HTR-8/SVneo (cell line): ENCODE results near the gene HIRA.

Experiments used
- DNase-seq: peaks from one replicate; pipeline ENCODE4 v3.0.0; 2011; ENCODE audit warnings: low spot score, mixed read lengths; ENCODE audit not compliant: insufficient read length
- FAIRE-seq: peaks from 2 replicates; lab custom pipeline; 2011; peaks lifted over from hg19 to GRCh38; lab: Jason Lieb, UNC

Gene HIRA

DNA sequence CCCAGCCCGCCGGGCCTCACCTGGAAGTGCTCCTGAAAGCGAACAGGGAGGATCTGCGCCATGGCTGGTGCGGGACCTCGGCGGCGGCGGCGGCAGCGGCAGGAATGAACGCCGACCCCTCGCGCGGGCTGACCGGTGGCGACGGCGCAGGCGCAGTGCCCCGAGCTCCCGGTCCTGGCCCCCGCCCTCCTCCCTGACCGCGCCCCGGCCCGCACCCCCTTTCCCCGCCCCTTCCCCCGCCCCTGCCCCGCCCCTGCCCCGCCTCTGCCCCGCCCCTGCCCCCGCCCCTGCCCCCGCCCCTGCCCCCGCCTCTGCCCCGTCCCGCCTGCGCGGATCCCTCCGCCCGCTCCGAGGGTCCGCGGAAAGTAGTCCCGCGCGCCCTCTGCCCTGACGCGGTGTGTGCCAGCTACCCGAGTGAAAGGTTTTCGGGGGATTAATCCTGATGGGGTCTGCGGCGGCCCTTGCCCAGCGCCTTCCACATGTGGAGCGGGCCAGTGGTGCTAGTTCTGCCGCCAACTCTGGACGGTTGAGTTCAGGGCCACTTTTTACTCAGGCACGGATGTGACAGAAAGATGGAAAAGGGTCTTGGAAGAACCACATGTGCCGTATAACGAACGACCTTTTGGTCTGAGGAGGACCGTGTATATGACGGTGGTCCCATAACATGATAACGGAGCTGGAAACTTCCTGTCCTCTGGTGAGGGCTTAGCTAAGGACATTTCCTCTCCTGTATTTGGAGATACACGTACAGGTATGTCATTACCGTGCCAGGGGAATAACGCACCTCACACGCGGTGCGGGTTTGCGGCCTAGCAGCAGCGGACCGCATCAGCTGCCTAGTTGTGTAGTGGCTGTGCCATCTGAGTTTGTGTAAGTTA is 139.7 kb downstream of the HIRA start, which contains the start of gene CLTCL1:
TSS of gene CLTCL1 (minus strand) at position 140 of the 878 bp plus-strand sequence. CDS start at position 62, 78 bp downstream.
- DNase-seq (peak; percentile 90), FAIRE-seq (peak; percentile 51)

DNA sequence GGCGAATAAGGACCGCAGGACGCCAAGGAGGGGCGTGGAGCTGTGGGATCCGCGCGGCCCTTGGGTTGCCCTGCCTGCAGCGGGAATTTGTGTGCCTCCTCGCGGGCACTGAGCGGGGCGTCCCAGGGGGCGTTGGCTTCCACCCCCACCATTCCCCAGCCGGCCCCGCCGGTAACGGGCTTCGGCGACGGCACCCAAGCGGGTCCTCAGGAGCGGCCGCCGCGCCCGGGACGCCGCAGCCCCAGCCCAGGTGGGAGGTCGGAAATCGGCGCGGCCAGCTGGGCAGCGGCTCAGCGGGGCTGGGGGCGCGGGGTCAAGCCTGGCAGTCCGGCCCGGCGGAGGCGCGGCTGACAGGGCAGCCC is 140.3 kb downstream of the HIRA start:
- no peak for FAIRE-seq
- DNase-seq = no peak

DNA sequence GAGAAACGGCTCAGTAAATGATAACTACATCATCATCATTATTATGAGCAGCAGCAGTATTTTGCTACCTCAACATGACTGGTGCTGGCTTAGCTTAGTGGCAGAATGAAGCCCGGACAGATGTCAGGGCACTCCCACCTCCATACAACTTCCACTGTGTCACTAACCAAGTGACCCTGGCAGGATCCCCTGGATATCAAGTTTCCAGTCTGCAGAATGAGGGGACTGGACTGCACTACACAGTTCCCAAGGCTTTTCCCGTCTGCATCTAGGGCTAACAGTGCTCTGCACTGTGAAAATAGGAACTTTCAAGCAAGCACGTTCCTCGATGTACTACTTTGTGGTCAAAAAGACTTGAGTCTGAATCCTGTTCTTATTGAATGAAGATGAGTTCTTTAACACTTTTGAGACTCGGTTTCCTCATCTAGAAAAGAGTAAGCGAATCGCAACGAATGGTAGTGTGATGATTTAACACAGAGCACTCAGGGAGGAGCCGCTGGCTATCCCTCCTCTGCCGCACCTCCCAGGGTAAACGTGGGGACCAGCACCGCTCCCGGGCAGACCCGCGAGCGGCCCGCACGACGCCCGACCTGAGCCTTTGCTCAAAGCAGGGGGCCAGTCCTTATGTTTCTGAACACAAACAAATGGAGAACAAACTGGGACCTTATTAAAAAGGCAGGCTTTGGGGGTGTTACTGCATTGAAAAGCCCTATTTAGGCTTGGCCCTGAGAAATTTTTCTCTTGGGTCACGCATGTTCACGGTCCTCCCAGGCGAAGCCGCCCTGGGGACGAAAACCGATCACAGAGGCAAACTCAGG is 140.9 kb downstream of the HIRA start:
- FAIRE-seq (no peak), DNase-seq (no peak)

DNA sequence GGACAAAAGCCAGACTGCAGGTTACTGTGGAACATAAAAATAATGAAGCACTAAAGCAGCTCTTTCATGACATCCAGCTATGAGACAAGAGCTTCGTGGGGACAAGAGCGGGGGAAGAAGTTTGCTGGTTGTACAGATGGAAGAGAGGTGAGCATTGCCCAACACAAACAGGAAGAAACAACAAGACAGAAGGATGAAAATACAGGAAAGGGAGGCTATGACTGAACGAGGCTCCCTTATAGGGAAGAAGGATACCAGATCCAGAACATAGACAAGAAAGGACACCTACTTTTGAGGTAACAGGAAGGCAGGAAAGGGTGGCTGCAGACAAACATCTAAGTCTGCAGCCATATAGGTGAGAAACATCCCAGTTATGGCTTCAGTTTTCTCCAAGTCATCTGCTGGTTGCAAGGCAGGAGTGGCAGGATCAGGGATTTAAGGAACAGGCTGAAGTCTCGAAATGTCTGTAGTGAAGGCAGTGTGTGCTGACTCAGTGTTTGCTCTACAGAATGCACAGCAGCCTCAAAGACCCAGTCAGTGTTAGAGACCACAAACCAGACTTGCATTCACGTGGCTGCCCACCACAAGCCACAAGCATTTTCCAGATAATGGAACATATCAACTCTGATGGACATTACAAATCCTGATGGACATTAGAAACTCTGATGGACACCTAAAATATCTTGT is 141.9 kb downstream of the HIRA start:
- FAIRE-seq (no peak), DNase-seq (no peak)

DNA sequence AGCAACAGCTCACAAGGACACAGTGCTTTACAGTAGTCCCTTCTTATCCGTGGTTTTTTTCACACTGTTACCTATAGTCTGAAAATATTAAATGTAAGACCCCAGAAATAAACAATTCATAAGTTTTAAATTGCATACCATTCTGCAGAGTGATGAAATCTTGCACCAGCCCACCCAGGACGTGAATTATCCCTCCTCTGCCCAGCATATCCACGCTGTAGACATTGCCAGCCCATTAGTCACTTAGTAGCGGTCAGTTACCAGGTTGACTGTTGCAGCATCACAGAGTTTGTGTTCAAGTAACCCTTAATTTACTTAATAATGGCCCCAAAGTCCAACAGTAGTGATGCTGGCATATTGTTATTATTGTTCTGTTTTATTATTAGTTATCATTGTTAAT is 143.6 kb downstream of the HIRA start:
- DNase-seq (no peak), FAIRE-seq (no peak)

DNA sequence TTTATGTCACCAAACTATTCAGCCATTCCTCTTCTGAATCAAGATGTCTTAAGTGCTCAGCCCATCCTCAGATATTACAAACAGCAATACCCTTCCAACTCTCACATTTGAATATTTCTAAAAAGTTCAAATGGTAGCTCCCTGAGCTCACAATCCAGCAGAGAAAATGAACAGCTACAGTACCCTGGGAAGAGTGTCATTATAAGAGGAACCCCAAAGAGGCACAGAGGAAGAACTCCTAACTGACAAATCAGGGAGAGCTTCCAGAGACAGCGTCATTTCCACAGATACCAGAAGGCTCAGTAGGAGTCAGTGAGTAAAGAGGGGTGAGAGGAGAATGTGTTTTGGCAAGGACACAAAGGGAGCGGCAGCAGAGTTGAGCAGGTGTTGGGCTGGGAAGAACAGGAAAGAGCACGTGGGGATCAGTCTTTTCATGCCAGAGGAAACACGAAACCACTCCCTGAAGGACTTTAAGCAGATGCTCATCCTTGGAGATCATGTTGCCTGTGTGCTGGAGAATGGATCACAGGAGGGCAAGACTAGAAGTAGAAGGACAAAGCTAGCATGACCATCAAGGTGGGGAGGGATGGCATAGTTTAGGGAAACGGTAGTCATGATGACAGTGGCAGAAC is 144.3 kb downstream of the HIRA start:
- DNase-seq (no peak), FAIRE-seq (peak; percentile 4)

DNA sequence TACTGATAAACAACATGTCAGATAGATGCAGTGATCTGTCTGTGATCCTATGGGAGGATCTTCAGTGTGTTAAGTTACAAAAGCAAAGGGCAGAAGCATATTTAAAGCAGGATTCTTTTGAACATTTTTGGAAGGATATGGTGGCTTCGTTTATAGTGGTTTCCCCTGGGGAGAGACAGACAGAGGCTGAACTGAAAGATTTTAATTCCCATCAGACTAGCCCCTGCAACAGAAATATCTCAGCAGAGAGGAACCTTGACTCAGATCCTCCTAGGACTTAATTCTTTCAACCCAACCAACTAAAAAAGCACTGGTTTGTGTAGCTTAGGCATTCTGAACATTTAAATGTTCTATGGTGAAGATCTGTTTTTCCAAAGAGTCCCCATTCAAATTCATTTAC is 145.7 kb downstream of the HIRA start:
- FAIRE-seq = no peak
- no peak for DNase-seq
